Endometrial microvascular endothelial cells (primary cell): ENCODE measurements around the gene SPAG5. TPM values are rescaled to one million over a fixed set of nuclear protein-coding genes. Genes with fewer than 3 reads are reported as not detected.
"Not testable (repeated sequence)": the region's sequence is repeated elsewhere in the genome, so short reads cannot be mapped to it uniquely, and the experiment has no call there.

ENCODE experiments used
- in situ Hi-C: cut with HindIII; loops from 2 replicates; pipeline ENCODE4 v1.10.0; 2017; ENCODE audit warnings: low sequenced_read_pairs, low pct_unique_long_range_greater_than_20kb; ENCODE audit errors: inconsistent ontology term
- total RNA-seq: library from RNA; depleted of rRNA; stranded (reverse); fragments of >200 nt; gene quantifications from one replicate; pipeline ENCODE4 v1.2.3, GENCODE V29; 2015; ENCODE audit errors: inconsistent ontology term

Gene SPAG5
- total RNA-seq, 1 donor from 2014 or later = 63.3 TPM

DNA sequence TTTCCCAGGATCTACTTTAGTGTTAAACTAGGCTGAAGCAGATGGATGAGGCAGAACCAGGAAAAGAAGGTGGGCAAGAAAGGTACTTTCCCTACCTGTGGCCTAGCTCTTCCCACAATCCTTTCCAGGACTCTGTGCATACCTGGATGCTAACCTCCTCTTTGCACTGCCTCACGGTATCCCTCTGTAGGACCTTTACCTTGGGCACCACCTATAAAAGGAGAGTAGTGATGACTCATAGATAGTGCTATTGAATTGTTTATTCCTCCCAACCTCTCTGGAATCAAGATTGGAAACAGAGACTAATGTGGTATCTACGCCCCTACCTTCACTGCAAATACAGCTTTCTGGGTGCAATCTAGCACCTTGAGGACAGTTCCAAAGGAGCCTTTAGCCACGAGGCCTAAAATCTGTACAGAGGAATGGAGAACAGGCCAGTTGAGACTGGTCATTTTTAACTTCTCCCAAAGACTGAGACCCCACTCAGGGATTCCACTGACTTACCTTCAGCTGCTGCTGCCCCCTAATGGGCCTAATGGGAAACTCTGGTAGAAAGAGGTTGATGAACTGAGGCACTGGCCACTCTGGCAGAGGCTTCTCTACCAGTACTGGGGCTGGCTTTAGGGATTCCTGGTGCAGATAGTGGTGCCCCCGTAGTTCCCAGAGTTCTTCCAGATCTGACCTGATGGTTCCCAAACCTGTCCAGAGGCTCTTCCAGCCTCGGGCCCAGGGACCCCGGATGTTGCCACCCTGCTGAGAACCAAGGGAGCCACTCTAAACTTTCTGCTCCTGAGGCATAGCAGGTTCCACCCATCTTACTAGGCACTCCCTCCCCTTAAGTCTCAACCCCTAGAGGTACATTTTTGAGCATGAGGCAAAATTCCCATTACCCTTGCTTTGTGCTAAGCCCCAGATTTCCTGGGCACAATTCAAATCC lies 14.4 kb upstream of the SPAG5 start:
- in situ Hi-C loops = no loop called here

DNA sequence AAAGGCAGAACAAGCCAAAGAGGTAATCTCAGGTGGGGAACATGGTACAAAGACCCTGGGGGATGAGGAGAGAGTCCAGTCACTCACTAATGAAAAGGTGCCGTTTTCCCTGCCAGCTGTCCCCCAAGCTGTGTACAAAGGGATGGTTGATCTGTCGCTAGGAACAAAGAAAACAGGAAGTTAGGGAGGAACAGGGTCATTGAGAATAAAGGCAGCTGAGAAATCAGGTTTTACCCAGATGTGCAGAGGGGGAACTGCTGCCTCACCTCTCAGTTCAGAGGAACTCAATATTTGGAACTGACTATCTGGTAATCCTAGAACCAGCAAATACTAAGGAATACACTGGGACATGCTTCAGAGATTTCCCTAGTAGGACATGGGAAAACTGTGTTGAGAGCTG lies 13.7 kb upstream of the SPAG5 start:
- in situ Hi-C loops = no loop called here

DNA sequence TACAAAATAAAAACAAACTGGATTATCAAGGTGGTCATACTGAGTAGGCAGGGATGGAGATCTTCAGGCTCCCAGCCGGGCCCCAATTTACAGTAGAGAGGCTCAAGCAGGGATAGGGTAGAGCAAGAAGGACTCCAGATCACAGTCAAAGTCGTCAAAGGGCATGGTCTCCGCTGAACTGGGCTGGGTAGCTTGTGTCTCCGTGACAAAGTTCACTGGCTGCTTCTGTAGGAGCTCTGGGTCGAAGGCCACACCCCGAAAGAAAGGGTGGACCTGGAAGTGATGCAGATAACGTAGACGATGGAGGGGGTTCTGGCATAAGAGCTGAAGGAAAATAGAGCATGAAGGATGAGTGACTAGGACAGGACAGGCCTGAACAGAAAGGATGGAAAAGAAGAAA lies 11.6 kb upstream of the SPAG5 start:
- in situ Hi-C loops = no loop called here

DNA sequence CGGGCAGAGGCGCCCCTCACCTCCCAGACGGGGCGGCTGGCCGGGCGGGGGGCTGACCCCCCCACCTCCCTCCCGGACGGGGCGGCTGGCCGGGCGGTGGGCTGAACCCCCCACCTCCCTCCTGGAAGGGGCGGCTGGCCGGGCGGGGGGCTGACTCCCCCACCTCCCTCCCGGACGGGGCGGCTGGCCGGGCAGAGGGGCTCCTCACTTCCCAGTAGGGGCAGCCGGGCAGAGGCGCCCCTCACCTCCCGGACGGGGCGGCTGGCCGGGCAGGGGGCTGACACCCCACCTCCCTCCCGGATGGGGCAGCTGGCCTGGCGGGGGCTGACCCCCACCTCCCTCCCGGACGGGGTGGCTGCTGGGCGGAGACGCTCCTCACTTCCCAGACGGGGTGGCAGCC lies 5.2 kb upstream of the SPAG5 start:
- in situ Hi-C loops = not testable (repeated sequence)

DNA sequence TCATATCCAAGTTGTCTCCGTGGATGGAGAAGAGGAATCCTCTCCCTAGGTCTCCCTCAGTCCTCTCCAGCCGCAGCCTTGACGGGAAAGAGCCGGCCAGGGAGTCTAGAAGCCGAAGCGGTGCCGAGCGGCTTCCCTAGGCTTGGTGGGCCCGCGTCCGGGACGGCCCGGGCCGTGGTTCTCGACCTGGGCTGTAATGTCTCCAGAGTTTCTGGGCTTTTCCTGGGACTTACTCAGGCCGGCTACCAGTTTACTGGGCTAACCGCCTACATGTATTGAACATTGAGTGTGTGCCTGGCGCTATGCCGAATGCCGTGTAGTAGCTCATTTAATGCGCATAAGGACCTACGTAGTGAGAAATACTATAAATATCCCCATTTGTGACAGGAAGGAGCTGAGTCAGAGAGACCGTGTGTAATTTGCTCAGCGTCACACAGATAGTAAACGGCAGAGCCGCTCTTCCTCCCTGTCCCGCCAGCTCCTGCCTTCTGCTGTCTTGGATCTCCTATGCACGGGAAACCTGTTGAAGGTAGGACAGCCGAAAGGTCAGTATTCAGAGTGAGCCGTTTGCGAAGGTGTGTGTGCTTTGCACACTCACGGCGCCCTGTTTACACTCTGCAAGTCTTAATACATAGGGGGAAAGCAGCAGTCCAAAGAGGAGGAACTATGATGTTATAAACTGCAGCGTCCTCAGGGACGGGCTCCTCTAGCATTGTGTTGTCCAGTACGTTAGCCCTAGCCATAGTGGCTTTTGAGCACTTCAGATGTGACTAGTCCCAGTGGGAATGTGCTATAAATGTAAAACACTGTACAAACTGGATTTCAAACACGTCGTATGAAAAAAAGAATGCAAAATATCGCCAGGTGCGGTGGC lies 723 bp upstream of the SPAG5 start:
- in situ Hi-C loops = no loop called here

DNA sequence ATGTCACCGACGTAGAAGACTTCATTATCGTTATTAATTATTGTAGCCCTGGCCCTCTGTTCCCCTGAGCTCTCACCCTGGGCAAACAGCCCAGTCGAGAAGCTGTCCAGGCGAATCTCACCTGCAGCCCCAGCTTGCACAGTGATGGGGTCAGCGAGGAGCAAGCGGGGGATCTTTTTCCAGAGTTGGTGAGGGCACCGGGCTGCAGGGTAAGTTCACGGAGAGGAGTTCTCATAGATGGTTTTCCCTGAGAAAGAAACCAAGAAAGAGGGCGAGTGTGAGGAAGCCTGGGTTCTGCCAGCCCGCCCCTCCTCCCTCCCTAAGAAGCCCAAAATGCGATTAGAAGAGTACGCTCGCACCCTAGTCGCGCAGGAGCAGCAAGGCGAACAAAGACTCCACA lies 436 bp downstream of the SPAG5 start:
- in situ Hi-C loops = no loop called here

DNA sequence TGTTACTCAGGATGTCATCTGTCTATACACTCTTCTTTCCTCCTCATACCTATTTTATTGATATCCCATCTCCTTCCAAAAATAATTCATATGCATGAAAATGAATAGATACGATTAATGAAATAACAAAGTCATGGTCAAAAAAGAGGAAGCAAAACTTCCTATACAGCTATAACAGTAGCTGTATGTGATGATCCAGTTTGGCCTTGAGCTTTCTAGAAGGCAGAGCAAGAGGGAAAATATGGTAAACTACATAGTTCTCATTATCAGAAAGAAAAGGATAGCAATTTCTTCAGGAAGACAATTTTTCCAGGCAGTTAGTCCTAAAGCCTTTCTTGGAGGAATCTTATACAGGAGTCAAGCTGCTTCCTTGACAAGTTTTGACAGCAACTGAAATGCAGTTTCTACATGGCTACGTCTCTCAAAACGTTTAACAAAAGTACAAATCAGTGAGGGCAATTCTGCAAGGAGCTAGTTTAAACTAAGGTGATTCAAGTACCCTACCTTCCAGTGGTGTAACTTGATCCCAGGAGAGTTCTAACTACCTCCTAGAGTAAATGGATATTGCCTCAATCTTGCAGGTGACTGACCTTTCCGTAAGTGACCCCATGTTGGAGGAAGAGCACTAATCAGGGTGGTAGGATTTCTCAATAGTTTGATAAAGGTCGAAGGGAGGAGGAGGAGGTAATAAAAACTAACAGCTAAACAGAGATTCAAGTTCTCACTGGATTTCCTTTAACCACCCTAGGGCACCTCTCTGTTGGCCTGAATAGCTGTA lies 1.0 kb downstream of the SPAG5 start:
- in situ Hi-C loops = no loop called here

DNA sequence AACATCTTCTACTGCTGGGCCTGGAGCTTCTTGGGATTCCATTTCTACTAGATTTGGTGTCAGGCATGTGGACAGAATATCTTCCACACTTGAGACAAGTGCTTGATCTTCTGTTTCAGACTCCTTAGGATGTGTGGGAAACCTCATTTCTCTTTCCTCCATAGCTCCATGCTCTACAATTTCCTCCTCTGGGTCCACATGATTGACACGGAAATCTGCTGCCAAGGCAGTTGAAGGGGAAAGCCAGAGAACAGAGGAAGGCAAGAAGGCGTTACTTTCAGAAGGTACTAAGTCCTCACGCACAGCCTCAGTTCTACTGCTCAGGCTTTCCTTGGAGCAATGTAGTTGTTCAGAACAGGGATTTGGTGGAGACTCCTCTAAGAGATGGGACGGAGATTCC lies 6.6 kb downstream of the SPAG5 start:
- in situ Hi-C loops = no loop called here

DNA sequence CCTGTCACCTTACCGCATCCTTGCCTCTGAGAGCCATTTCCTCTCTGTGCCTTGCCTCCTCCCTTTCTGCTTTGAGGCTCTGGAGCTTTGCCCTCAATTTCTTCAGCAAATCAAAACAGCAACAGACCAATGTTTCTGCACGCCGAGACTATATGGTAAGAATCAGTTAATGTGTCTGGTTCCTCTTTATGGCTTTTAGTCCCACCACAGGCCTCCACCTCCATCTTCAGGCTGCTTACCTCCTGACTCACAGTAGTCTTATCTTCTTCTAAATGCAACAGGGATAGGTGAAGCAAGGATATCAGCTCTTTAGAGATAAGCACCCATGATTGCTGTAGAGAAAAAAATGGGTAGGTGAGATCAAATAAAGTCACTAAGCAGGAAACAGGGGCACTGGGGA lies 13.0 kb downstream of the SPAG5 start:
- in situ Hi-C loops = no loop called here

DNA sequence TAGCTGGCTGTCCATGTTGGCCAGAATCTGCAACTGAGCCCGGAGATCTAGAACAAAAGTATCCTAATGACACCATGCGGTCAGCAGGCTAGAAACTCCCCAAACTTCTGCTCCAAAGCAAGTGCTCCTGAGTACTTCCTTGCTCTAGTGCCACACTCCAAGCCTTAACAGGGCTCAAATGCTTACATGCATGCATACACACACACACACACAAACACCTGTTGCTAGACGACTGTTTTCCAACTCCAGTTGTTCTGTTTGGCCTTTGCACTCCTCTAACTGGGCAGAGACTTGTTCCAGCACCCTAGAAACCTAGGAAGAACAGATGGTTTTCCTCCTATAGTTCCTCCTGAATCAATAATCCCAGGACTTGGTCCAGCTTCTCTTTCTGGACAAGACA lies 14.4 kb downstream of the SPAG5 start:
- in situ Hi-C loops = no loop called here

DNA sequence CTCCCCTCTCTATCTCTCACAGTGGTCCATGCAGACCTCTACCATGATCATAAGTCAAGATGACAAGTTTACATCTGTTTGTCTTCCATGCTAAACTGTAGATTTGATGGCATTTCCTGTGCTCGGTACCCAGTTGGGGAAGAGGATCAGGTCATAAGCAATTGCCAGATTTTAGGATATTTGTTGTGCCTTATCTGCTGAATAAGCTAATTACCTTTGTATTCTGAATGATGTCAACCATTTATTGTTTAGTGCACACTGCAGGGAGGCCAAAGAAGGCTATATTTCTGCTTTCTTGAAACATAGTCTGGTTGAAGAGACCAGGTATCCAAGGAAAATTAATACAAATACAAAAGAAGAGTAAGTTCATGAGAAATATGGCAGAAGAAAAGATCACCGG lies 16.3 kb downstream of the SPAG5 start:
- in situ Hi-C loops = no loop called here

DNA sequence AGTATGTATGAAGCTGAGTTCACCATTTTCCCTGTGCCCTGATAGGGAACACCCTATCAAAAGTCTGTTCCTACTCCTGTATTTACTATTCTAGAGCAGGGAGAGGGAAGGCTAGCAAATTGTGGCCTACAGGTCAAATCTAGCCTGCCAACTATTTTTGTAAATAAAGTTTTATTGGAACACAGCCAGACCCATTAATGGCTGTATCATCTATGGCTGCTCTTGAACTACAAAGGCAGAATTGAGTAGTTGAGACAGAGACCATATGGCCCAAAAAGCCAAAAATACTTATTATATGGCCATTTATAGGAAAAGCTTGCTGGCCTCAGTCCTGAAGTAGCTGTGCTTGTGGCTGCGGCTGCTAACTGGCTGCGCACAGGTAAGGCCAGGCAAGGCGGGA lies 17.9 kb downstream of the SPAG5 start:
- in situ Hi-C loops = no loop called here

DNA sequence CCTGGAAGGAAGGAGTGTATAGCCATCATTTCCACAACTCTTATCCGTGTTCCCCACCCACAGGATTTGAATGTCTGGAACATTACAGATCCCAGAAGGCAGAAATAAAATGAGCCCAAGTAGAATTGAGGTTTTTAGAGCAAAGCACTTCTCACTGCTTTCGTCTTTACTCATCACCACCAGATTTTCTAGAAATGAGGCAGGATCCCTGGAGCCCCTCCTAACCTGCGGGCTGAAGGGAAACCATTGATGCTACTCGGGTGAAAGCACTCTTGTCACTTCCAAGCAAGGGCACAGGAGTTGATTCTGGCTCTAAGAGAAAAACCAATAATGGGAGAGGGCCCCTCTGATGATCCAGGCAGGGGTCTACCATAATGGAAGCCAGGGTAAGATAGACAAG lies 19.3 kb downstream of the SPAG5 start:
- in situ Hi-C loops = no loop called here

DNA sequence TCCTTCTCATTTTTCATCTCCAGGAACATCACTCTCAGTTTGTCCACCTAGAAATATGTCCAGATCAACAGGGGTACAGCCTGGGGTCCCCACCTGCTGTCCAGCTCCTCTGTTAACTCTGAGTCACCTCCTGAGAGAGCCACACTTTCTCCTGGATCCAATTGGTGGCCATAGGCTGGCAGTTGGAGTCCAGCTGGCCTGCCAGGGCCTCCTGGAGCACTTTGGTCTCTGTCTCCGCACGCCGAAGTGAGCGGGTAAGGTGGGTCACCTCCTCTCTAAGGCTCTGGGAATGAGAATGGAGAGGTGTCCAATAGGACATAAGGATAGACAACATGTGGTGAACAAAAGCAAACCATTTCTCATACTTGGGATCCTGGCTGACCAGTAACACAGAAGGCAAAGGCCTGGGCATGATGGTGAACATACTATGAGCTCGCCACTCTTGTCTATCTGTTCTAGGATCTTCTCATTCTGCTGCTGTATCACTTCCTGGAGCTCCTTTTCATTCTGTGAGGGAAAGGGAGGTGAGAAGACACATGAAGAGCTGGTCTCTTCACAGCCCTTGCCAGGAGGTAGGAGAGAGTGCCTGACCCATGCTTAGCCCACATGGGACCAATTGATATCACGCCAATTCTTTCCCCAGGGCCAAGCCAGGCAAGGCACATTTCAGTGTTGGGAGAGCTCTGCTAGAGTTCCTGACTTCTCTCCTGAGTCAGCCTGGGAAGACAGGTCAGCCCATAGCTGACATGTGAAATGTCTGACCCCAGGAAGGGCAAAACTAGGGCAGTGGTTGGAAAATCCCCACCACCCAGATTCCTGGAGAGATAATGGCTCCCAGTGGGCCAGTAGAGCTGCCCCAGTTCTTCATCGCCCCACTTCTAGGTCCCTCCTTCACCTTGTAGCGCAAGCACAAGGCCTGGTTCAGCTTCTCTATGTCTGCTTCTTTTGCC lies 20.3 kb downstream of the SPAG5 start:
- in situ Hi-C loops = no loop called here

DNA sequence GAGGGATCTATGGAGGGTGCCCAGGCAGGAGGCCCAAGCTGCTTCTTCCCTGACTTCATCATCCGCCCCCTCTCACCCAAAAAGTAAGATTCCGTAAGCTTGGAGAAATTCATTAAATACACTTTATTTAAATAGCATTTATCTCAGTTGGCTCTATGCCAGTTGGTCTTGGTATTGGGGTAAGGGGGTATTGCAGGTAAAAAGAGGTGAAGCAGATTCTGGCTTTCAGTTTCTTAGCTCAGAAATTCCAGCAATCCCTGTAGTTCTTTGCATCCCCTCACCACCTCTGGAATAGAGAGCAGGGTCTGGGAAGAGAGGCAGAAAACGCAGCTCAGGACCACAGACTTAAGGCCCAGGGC lies 21.4 kb downstream of the SPAG5 start:
- in situ Hi-C loops = no loop called here

DNA sequence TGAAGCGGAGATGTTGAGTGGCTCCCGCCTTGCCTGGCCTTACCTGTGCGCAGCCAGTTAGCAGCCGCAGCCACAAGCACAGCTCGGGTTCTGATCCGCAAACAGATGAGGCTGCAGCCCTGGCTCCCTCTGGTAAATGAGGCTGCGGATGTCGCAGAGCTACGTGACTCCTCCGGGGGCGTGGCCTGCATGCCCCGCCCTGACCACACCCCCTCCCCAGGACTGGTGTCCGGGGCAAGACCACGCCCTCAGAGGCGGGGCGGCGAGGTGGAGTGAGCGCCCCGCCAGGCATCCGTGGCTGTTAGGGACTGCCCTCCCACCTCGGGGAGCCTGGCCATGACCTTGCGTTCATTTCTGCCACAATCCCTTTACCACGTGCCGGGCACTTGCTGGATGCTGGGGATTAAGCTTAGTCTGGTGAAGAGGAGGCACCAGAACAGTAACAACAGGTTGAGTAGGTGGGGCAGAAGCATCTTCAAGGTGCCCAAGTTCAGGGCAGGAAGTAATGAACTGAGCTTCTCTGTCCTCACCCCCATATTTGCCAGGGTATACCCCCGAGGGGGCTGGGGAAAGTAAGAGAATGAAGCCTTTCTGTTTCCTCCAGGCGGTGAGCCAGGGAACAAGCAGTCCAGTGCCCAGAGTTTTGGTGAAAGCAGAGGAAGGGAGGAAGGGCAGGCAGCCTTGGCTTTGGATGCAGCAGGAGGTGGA lies 21.9 kb downstream of the SPAG5 start, which contains the start of gene ALDOC:
Gene ALDOC (minus strand): TSS at position 138 of the 708 bp plus-strand sequence. CDS start 1,363 bp downstream, outside the sequence.
- in situ Hi-C loops = no loop called here

DNA sequence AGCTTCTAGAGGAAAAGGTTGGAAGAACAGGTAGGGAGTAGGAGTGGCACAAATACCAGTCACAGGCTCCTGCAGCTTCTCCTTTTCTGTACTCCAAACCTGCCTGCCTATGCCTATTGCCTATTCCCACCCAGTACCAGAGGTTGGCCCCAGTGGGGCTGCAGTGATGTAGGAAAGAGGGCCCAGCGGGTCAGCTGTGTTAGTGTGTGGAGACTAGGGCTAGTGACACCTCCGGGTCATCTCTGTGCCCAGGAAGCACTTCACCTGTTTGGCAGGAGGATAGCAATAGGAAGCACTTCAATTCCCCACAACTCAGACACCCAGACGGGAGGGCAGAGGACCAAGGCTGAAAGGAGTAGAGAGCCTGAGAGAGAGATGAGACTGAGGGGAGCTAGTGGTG lies 22.8 kb downstream of the SPAG5 start:
- in situ Hi-C loops = not testable (repeated sequence)
